ENCODE measurements around the gene COL25A1.
"Not testable (repeated sequence)": the region's sequence is repeated elsewhere in the genome, so short reads cannot be mapped to it uniquely, and the experiment has no call there.

COL25A1 gene

GRCh38 chr4:109149836-109150235, 152.6 kb downstream of the COL25A1 start:
- TF ChIP-seq CTCF (IDR thresholded peaks at IDR 0.05; ENCODE audit: low read depth, low read length), result no peak
- Histone ChIP-seq H3K27me3 (ENCODE audit: insufficient read depth, low read depth, severe bottlenecking) (no peaks in the 10 kb centered on the region), H3K27ac (no peak overlapping the region), H3K36me3 (no peaks in the 10 kb centered on the region), H3K9me3 (ENCODE audit: severe bottlenecking) (no peaks in the 10 kb centered on the region), H3K4me3 (ENCODE audit: low read depth, low read length) (no peak overlapping the region)
- DNase-seq, result no peak

- no peak overlapping the region for H3K4me3 ChIP-seq (ENCODE audit: low read depth, low read length)
- H3K36me3 ChIP-seq, result no peaks in the 10 kb centered on the region
- no peak for TF ChIP-seq CTCF (IDR thresholded peaks at IDR 0.05; ENCODE audit: low read depth, low read length)
- no peak for DNase-seq
- no peaks in the 10 kb centered on the region for H3K9me3 ChIP-seq (ENCODE audit: severe bottlenecking)
- no peak overlapping the region for H3K27ac ChIP-seq
- H3K27me3 ChIP-seq (ENCODE audit: insufficient read depth, low read depth, severe bottlenecking), result no peaks in the 10 kb centered on the region
Measured at GRCh38 chr4:109148577-109149075, 153.8 kb downstream of the COL25A1 start.

GRCh38 chr4:109147135-109147534, 155.3 kb downstream of the COL25A1 start:
- Histone ChIP-seq H3K27ac (no peak overlapping the region), H3K9me3 (ENCODE audit: severe bottlenecking) (peaks cover 5% of the 10 kb centered on the region), H3K27me3 (ENCODE audit: insufficient read depth, low read depth, severe bottlenecking) (no peaks in the 10 kb centered on the region), H3K4me3 (ENCODE audit: low read depth, low read length) (no peak overlapping the region), H3K36me3 (no peaks in the 10 kb centered on the region)
- no peak for TF ChIP-seq CTCF (IDR thresholded peaks at IDR 0.05; ENCODE audit: low read depth, low read length)
- DNase-seq, result no peak

DNA sequence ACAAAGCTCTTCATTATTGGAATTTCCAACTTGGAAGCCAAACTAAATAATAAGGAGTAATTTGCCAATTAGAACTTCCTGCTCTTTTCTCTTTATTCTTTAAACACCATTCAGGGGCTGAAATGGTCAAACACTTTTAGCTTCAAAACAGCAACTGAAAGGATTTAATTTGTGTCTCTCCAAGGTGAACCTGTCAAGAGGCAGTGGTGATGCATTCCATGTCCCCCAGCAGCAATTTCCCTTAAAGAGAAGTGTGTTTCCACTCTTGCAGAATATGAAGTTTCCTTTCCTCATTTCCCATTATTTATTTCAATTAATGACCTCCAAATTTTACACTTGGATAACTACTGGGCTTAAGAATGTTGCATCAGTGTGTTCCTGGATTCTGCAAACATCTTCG, 156.0 kb downstream of the COL25A1 start:
- DNase-seq, result no peak
- TF ChIP-seq CTCF (IDR thresholded peaks at IDR 0.05; ENCODE audit: low read depth, low read length), result no peak
- Histone ChIP-seq H3K4me3 (ENCODE audit: low read depth, low read length) (no peak overlapping the region), H3K27ac (no peak overlapping the region), H3K9me3 (ENCODE audit: severe bottlenecking) (peaks cover 5% of the 10 kb centered on the region), H3K27me3 (ENCODE audit: insufficient read depth, low read depth, severe bottlenecking) (no peaks in the 10 kb centered on the region), H3K36me3 (no peaks in the 10 kb centered on the region)

- not testable (repeated sequence) for H3K27ac ChIP-seq; DNase-seq; H3K36me3 ChIP-seq; H3K9me3 ChIP-seq (ENCODE audit: severe bottlenecking); H3K4me3 ChIP-seq (ENCODE audit: low read depth, low read length); H3K27me3 ChIP-seq (ENCODE audit: insufficient read depth, low read depth, severe bottlenecking)
Measured at GRCh38 chr4:109138125-109138524, 164.3 kb downstream of the COL25A1 start.

- Histone ChIP-seq H3K27ac (no peak overlapping the region), H3K36me3 (no peaks in the 10 kb centered on the region), H3K9me3 (ENCODE audit: severe bottlenecking) (peaks cover 5% of the 10 kb centered on the region), H3K4me3 (ENCODE audit: low read depth, low read length) (no peak overlapping the region), H3K27me3 (ENCODE audit: insufficient read depth, low read depth, severe bottlenecking) (no peaks in the 10 kb centered on the region)
- DNase-seq, result no peak
- TF ChIP-seq CTCF (IDR thresholded peaks at IDR 0.05; ENCODE audit: low read depth, low read length), result no peak
Measured at GRCh38 chr4:109134921-109135320, 167.5 kb downstream of the COL25A1 start.

All from WERI-Rb-1 (cell line).